Transverse colon (tissue), 4 donors: ENCODE results near the gene MB. TPM values are rescaled to one million over a fixed set of nuclear protein-coding genes. Genes with fewer than 3 reads are reported as not detected.

Experiments
- DNase-seq: peaks from one replicate; pipeline ENCODE4 v3.0.0-alpha.2; 2019
- H3K27ac ChIP-seq, 4 donors: fragments of 200-600 bp; sonication (generic); 2 replicates each; pipeline ENCODE4 v1.5.1; 2016 to 2018; ENCODE audit warnings: inconsistent platforms in 4 of 4
- H3K27me3 ChIP-seq: fragments of 200-600 bp; sonication (generic); 2 replicates; pipeline ENCODE4 v1.5.1; 2017; ENCODE audit warnings: inconsistent platforms
- H3K36me3 ChIP-seq, 4 donors: fragments of 200-600 bp; sonication (generic); 2 replicates each; pipeline ENCODE4 v1.5.1; 2017 to 2019; ENCODE audit warnings: inconsistent platforms in 4 of 4
- H3K4me1 ChIP-seq, 4 donors: fragments of 200-600 bp; sonication (generic); 2 replicates each; pipeline ENCODE4 v1.5.1; 2017 to 2020; ENCODE audit warnings: inconsistent platforms in 4 of 4
- H3K4me3 ChIP-seq, 4 donors: fragments of 200-600 bp; sonication (generic); 1 replicate in 1 of 4; 2 replicates in 3 of 4; pipeline versions ENCODE4 v1.5.1 to v1.6.1; 2017 to 2019; ENCODE audit warnings: inconsistent platforms in 4 of 4
- H3K9me3 ChIP-seq, 2 donors: fragments of 200-600 bp; sonication (generic); 2 replicates each; pipeline ENCODE4 v1.5.1; 2017 to 2019; ENCODE audit warnings: inconsistent platforms in 2 of 2
- CTCF ChIP-seq, 5 experiments: fragments of 200-600 bp in 3 of 5; fragments of 450-650 bp in 2 of 5; sonication (generic) in 3 of 5; IDR thresholded peaks; 1 replicate in 2 of 5; 2 replicates in 3 of 5; pipeline ENCODE4 v1.5.1; 2016 to 2017; ENCODE audit warnings: antibody characterized with exemption in 5 of 5, inconsistent platforms in 3 of 5, mild to moderate bottlenecking in 2 of 5, moderate library complexity in 1 of 5
- EP300 ChIP-seq: sonication (generic); formaldehyde crosslinking; IDR thresholded peaks from one replicate; pipeline ENCODE4 v1.6.1; 2017; ENCODE audit warnings: antibody characterized with exemption, low read depth
- POLR2A ChIP-seq: fragments of 450-650 bp; IDR thresholded peaks from one replicate; pipeline ENCODE4 v1.6.1; 2016; ENCODE audit warnings: antibody characterized with exemption, mild to moderate bottlenecking, moderate library complexity
- POLR2AphosphoS5 ChIP-seq, 3 donors: sonication (generic); formaldehyde crosslinking; IDR thresholded peaks; one replicate each; pipeline ENCODE4 v1.6.1; 2016; ENCODE audit warnings: antibody characterized with exemption in 3 of 3
- WGBS, 2 donors: methylation state at CpG; one replicate each; pipeline ENCODE4 v1.1.5; 2018; ENCODE audit warnings: low coverage in 1 of 2; 5-methylcytosine and 5-hydroxymethylcytosine counted together
- in situ Hi-C, 4 donors: fragments of 200-750 bp; cut with MboI; loops; one replicate each; pipeline versions ENCODE4 v1.15.0 to v1.15.1; 2017; ENCODE audit warnings: low sequenced_read_pairs in 3 of 4, low pct_ligation_motif_present in 1 of 4, low pct_unique_long_range_greater_than_20kb in 1 of 4
- intact Hi-C: fragments of 100-400 bp; cut with DNase I; formaldehyde crosslinking; loops from one replicate; pipeline ENCODE4 v1.15.1; 2023; ENCODE audit warnings: low total_unique reads
- total RNA-seq, 4 donors: library from RNA; depleted of rRNA; stranded (reverse); fragments of >200 nt; gene quantifications; one replicate each; pipeline ENCODE4 v1.1.0, GENCODE V29; 2016

MB gene
- total RNA-seq, 4 donors from 2014 or later, result 9.0 to 37.0 (median 15.7) TPM; not detected in 1

GRCh38 chr22:35614404-35614803 lies 2.7 kb downstream of the MB start:
- H3K36me3 ChIP-seq, result no peaks in the 10 kb centered on the region
- in situ Hi-C loops, result loop anchor here in 1 of 4 donors (25.0 kb wide), 1 partner anchor 498 kb away; no protein-coding TSS in a partner anchor
- no peak for DNase-seq
- no peak overlapping the region for H3K27ac ChIP-seq
- H3K4me3 ChIP-seq, result no peak overlapping the region
- no peaks in the 10 kb centered on the region for H3K27me3 ChIP-seq
- WGBS, 2 donors, result 96 to 100% methylated on average over 1 to 2 of the region's 2 CpGs
- H3K9me3 ChIP-seq, result no peaks in the 10 kb centered on the region
- intact Hi-C loops, result no loop called here
- TF ChIP-seq CTCF (IDR thresholded peaks at IDR 0.05) (no peak), POLR2AphosphoS5 (IDR thresholded peaks at IDR 0.05) (no peak), POLR2A (no peak), EP300 (no peak)
- peaks cover 0 to 2% (median 0%) of the 10 kb centered on the region in 4 donors for H3K4me1 ChIP-seq

GRCh38 chr22:35612903-35613302 lies 4.2 kb downstream of the MB start:
- 94% methylated on average over 9 to 12 of the region's 12 CpGs for WGBS, 2 donors
- H3K4me1 ChIP-seq, result peaks cover 0 to 2% (median 0%) of the 10 kb centered on the region in 4 donors
- no peaks in the 10 kb centered on the region for H3K36me3 ChIP-seq
- H3K27ac ChIP-seq, result no peak overlapping the region
- H3K27me3 ChIP-seq, result no peaks in the 10 kb centered on the region
- no peak for DNase-seq
- H3K4me3 ChIP-seq, result no peak overlapping the region
- no peak for TF ChIP-seq CTCF (IDR thresholded peaks at IDR 0.05)
- no peak for TF ChIP-seq POLR2A
- TF ChIP-seq POLR2AphosphoS5 (IDR thresholded peaks at IDR 0.05), result no peak
- no peak for TF ChIP-seq EP300
- intact Hi-C loops, result no loop called here
- no peaks in the 10 kb centered on the region for H3K9me3 ChIP-seq
- in situ Hi-C loops, result loop anchor here in 1 of 4 donors (25.0 kb wide), 1 partner anchor 499 kb away; no protein-coding TSS in a partner anchor

- no peaks in the 10 kb centered on the region for H3K27me3 ChIP-seq
- TF ChIP-seq EP300 (no peak), CTCF (IDR thresholded peaks at IDR 0.05) (no peak), POLR2AphosphoS5 (IDR thresholded peaks at IDR 0.05) (no peak), POLR2A (no peak)
- no peaks in the 10 kb centered on the region for H3K36me3 ChIP-seq
- H3K4me3 ChIP-seq, result no peak overlapping the region
- intact Hi-C loops (no loop called here), in situ Hi-C loops (loop anchor here in 1 of 4 donors (25.0 kb wide), 1 partner anchor 500 kb away; no protein-coding TSS in a partner anchor)
- whole genome bisulfite sequencing, 2 donors, result 39 to 72% methylated on average over 3 to 8 of the region's 8 CpGs
- peak; percentile 56 for DNase-seq
- H3K27ac ChIP-seq, result peak overlapping the region in 2 of 4 donors; percentile 12 to 44
- peaks cover 0 to 2% (median 0%) of the 10 kb centered on the region in 4 donors for H3K4me1 ChIP-seq
- no peaks in the 10 kb centered on the region for H3K9me3 ChIP-seq
Observed at GRCh38 chr22:35611891-35612576, 5.1 kb downstream of the MB start.

- in situ Hi-C loops, result loop anchor here in 1 of 4 donors (25.0 kb wide), 1 partner anchor 501 kb away; no protein-coding TSS in a partner anchor
- WGBS, 2 donors, result 75 to 97% methylated on average over 4 to 6 of the region's 6 CpGs
Observed at GRCh38 chr22:35611200-35611890, 5.8 kb downstream of the MB start.

More at GRCh38 chr22:35611200-35611890, 5.8 kb downstream of the MB start:
- H3K27ac ChIP-seq, result peak overlapping the region in 2 of 4 donors; percentile 12 to 44
- H3K27me3 ChIP-seq, result no peaks in the 10 kb centered on the region
- DNase-seq, result no peak
- H3K36me3 ChIP-seq, result no peaks in the 10 kb centered on the region
- peaks cover 0 to 2% (median under 1%) of the 10 kb centered on the region in 4 donors for H3K4me1 ChIP-seq
- TF ChIP-seq POLR2A, result no peak
- no peak for TF ChIP-seq CTCF (IDR thresholded peaks at IDR 0.05)
- H3K4me3 ChIP-seq, result no peak overlapping the region
- no peaks in the 10 kb centered on the region for H3K9me3 ChIP-seq
- intact Hi-C loops, result no loop called here
